Fibroblast of the aortic adventitia (primary cell): ENCODE measurements around the gene KLRF1. TPM values are rescaled to one million over a fixed set of nuclear protein-coding genes. Genes with fewer than 3 reads are reported as not detected.

Source experiments
- DNase-seq: peaks from one replicate; pipeline ENCODE4 v3.0.0-alpha.2; 2010; ENCODE audit warnings: low read depth
- H3K4me3 ChIP-seq: 2 replicates; pipeline ENCODE4 v1.5.1; 2011; ENCODE audit warnings: low read depth, mild to moderate bottlenecking, control low read depth, low read length, moderate library complexity
- CTCF ChIP-seq: IDR thresholded peaks from 2 replicates; pipeline ENCODE4 v1.5.1; 2011; ENCODE audit warnings: mild to moderate bottlenecking, low read length, control low read depth, inconsistent platforms; ENCODE audit not compliant: insufficient read depth
- total RNA-seq: library from RNA; depleted of rRNA; stranded (reverse); fragments of >200 nt; gene quantifications from 2 replicates; pipeline ENCODE4 v1.2.3, GENCODE V29; 2012; ENCODE audit warnings: low replicate concordance

The KLRF1 gene
- total RNA-seq, 1 donor: not detected

- DNase-seq: no peak
- TF ChIP-seq CTCF: no peak
Observed at GRCh38 chr12:9880532-9881078, 53.3 kb downstream of the KLRF1 start.

GRCh38 chr12:9881246-9881645 is 54.0 kb downstream of the KLRF1 start, which contains the start of gene KLRF2:
KLRF2 (plus strand) TSS chr12:9881489; CDS start chr12:9881596, 107 bp downstream.
- TF ChIP-seq CTCF: no peak
- no peak within 1 kb of the TSS for H3K4me3 ChIP-seq
- no peak for DNase-seq

More at GRCh38 chr12:9880532-9881078, 53.3 kb downstream of the KLRF1 start:
- H3K4me3 ChIP-seq: no peak overlapping the region

GRCh38 chr12:9881988-9882387 is 54.7 kb downstream of the KLRF1 start:
- DNase-seq: no peak
- no peak overlapping the region for H3K4me3 ChIP-seq
- TF ChIP-seq CTCF: no peak

- TF ChIP-seq CTCF: no peak
- H3K4me3 ChIP-seq: no peak overlapping the region
- DNase-seq: peak; percentile 1
Observed at GRCh38 chr12:9883175-9883574, 55.9 kb downstream of the KLRF1 start.

- DNase-seq: no peak
- no peak for TF ChIP-seq CTCF
- no peak overlapping the region for H3K4me3 ChIP-seq
Observed at GRCh38 chr12:9888665-9889273, 61.5 kb downstream of the KLRF1 start.

Other genes starting within 250 kb of the KLRF1 start
- gene KLRB1, start 219.6 kb upstream of the KLRF1 start, total RNA-seq: not detected in 2 replicates
- 4.6 and 16.7 TPM in 2 replicates for gene CLEC2D, start 157.8 kb upstream of the KLRF1 start, total RNA-seq
- not detected in 2 replicates for gene CLECL1, start 94.4 kb upstream of the KLRF1 start, total RNA-seq
- not detected in 2 replicates for gene CD69, start 66.6 kb upstream of the KLRF1 start, total RNA-seq
- gene CLEC2B, start 41.9 kb downstream of the KLRF1 start, total RNA-seq: 16.5 and 58.1 TPM in 2 replicates
- gene KLRF2, start 54.0 kb downstream of the KLRF1 start, total RNA-seq: not detected in 2 replicates
- gene CLEC2A, start 104.9 kb downstream of the KLRF1 start, total RNA-seq: not detected in 2 replicates
- not detected in 2 replicates for gene CLEC12A, start 143.9 kb downstream of the KLRF1 start, total RNA-seq
- not detected in 2 replicates for gene CLEC1B, start 171.6 kb downstream of the KLRF1 start, total RNA-seq
- not detected in 2 replicates for gene CLEC12B, start 183.1 kb downstream of the KLRF1 start, total RNA-seq
- not detected in 2 replicates for gene CLEC9A, start 203.2 kb downstream of the KLRF1 start, total RNA-seq